Measurements from ENCODE around the gene MPRIP.

GRCh38 chr17:17196776-17197175 is 154.5 kb downstream of the MPRIP start:
- no peak for TF ChIP-seq EP300 (IDR thresholded peaks at IDR 0.05)
- no peak for TF ChIP-seq CTCF (IDR thresholded peaks at IDR 0.05)

Measured in sigmoid colon (tissue), 4 donors.